GM12892 (cell line): ENCODE results near the gene RBP3.

Experiments used
- DNase-seq: peaks from one replicate; pipeline ENCODE4 v3.0.0; 2011; ENCODE audit not compliant: insufficient read length
- FAIRE-seq: peaks from 2 replicates; lab custom pipeline; 2011; peaks lifted over from hg19 to GRCh38; lab: Jason Lieb, UNC
- POLR2A ChIP-seq: IDR thresholded peaks from 2 replicates; pipeline ENCODE4 v1.6.1; 2011; ENCODE audit warnings: low read depth, low read length, control low read depth
- POLR2AphosphoS5 ChIP-seq: IDR thresholded peaks from 2 replicates; pipeline ENCODE4 v1.6.1; 2011; ENCODE audit warnings: low read depth, low read length, control low read depth
- TAF1 ChIP-seq: IDR thresholded peaks from 2 replicates; pipeline ENCODE4 v1.6.1; 2011; ENCODE audit warnings: low read depth, mild to moderate bottlenecking, control low read depth, low read length, borderline replicate concordance

The RBP3 gene

GRCh38 chr10:47340608-47341170 is 7.5 kb upstream of the RBP3 start:
- no peak for TF ChIP-seq POLR2AphosphoS5
- TF ChIP-seq POLR2A: no peak
- TF ChIP-seq TAF1: no peak
- no peak for FAIRE-seq
- DNase-seq: peak; percentile 46

DNA sequence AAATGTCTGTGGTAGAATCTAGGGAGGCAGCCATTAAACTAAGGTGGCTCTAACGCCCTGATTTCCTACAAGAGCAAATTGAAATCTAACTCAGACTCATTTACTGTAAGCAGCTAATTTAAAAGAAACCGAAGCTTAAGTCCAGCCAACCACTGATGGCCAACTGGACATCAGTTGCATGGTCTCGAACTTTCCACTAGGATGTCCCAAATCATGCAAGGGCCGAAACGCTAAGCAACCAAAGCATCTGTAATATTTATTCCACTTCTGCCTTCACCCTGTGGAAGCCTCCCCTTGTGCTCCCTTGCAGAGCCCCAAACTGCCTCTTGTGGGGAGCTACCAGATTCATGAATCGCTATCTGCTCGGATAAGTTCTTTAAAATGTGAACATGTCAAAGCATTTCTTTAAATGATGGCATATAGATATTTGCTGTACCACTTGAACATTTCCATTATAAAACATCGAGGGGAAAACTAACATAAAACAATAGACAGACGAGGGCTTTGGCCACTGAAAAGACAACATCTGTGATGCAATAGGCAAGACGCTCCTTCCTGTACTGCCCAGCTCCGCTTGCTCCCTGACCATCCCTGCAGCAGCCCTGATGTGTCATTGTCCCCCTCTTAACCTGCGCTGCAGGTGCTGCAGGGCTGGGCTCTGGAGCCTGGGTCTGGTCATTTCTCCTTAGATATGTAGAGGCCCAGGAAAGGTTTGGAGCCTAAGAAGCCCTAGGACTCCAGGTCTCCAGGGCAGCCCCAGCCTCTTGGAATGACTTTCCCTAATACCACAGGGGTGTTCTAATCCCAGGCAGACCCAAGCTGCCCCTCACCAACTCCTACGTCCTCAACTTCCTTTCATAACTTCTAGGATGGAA is 2.9 kb upstream of the RBP3 start:
- TF ChIP-seq POLR2AphosphoS5 (no peak), POLR2A (no peak), TAF1 (no peak)
- no peak for DNase-seq
- no peak for FAIRE-seq

DNA sequence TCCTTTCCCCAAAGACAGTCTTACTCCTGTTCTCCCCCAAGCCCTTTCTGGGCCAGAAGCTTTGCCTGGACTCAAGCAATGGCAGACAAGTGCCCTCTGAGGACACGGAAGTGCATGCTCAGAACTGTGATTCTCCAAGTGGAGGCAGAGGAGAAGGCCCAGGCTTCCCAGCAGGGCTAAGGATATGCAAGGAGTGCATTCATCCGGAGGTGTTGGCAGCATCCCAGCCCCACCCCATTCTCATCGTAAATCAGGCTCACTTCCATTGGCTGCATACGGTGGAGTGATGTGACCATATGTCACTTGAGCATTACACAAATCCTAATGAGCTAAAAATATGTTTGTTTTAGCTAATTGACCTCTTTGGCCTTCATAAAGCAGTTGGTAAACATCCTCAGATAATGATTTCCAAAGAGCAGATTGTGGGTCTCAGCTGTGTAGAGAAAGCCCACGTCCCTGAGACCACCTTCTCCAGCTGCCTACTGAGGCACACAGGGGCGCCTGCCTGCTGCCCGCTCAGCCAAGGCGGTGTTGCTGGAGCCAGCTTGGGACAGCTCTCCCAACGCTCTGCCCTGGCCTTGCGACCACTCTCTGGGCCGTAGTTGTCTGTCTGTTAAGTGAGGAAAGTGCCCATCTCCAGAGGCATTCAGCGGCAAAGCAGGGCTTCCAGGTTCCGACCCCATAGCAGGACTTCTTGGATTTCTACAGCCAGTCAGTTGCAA is 1.4 kb upstream of the RBP3 start:
- no peak for TF ChIP-seq POLR2AphosphoS5
- no peak for TF ChIP-seq POLR2A
- no peak for TF ChIP-seq TAF1
- no peak for FAIRE-seq
- no peak for DNase-seq

GRCh38 chr10:47347303-47347675 is 874 bp upstream of the RBP3 start:
- FAIRE-seq: no peak
- no peak for DNase-seq
- no peak for TF ChIP-seq POLR2A
- no peak for TF ChIP-seq TAF1
- no peak for TF ChIP-seq POLR2AphosphoS5

GRCh38 chr10:47348661-47349470 is 703 bp downstream of the RBP3 start:
- TF ChIP-seq POLR2A: no peak
- no peak for TF ChIP-seq POLR2AphosphoS5
- no peak for TF ChIP-seq TAF1
- DNase-seq: no peak
- no peak for FAIRE-seq

- FAIRE-seq (no peak), DNase-seq (no peak)
- TF ChIP-seq POLR2A: no peak
- TF ChIP-seq TAF1: no peak
- TF ChIP-seq POLR2AphosphoS5: no peak
Observed at GRCh38 chr10:47349516-47349915, 1.4 kb downstream of the RBP3 start.

- no peak for FAIRE-seq
- TF ChIP-seq TAF1 (no peak), POLR2AphosphoS5 (no peak), POLR2A (no peak)
- DNase-seq: no peak
Observed at GRCh38 chr10:47349941-47350371, 1.8 kb downstream of the RBP3 start.

DNA sequence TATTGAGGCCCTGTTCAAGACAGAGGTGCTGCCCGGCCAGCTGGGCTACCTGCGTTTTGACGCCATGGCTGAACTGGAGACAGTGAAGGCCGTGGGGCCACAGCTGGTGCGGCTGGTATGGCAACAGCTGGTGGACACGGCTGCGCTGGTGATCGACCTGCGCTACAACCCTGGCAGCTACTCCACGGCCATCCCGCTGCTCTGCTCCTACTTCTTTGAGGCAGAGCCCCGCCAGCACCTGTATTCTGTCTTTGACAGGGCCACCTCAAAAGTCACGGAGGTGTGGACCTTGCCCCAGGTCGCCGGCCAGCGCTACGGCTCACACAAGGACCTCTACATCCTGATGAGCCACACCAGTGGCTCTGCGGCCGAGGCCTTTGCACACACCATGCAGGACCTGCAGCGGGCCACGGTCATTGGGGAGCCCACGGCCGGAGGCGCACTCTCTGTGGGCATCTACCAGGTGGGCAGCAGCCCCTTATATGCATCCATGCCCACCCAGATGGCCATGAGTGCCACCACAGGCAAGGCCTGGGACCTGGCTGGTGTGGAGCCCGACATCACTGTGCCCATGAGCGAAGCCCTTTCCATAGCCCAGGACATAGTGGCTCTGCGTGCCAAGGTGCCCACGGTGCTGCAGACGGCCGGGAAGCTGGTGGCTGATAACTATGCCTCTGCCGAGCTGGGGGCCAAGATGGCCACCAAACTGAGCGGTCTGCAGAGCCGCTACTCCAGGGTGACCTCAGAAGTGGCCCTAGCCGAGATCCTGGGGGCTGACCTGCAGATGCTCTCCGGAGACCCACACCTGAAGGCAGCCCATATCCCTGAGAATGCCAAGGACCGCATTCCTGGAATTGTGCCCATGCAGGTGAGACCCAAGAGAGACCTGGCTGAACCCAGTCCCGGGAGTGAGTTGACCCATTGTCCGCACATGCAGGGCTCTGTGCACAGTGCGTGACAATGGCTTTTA is 2.8 kb downstream of the RBP3 start:
- TF ChIP-seq TAF1 (no peak), POLR2AphosphoS5 (no peak), POLR2A (no peak)
- no peak for FAIRE-seq
- DNase-seq: no peak

- no peak for TF ChIP-seq POLR2AphosphoS5
- TF ChIP-seq POLR2A: no peak
- TF ChIP-seq TAF1: no peak
- DNase-seq (no peak), FAIRE-seq (no peak)
Observed at GRCh38 chr10:47351899-47352815, 4.0 kb downstream of the RBP3 start.
